ENCODE measurements around the gene DUSP7. TPM values are rescaled to one million over a fixed set of nuclear protein-coding genes. Genes with fewer than 3 reads are reported as not detected.

DUSP7 gene
- total RNA-seq, 1 donor from 2014 or later: 19.4 TPM

GRCh38 chr3:52089691-52090090, 33.3 kb upstream of the DUSP7 start:
- TF ChIP-seq CTCF (IDR thresholded peaks at IDR 0.05): no peak
- peaks cover 63% of the 10 kb centered on the region for H3K4me1 Mint-ChIP-seq (ENCODE audit: unreplicated experiment)
- H3K27ac Mint-ChIP-seq (ENCODE audit: unreplicated experiment): peak overlapping the region; percentile 91
- no peak overlapping the region for H3K4me3 Mint-ChIP-seq (ENCODE audit: unreplicated experiment)
- no peaks in the 10 kb centered on the region for H3K9me3 Mint-ChIP-seq (ENCODE audit: unreplicated experiment)
- H3K36me3 Mint-ChIP-seq (ENCODE audit: unreplicated experiment): no peaks in the 10 kb centered on the region
- no peaks in the 10 kb centered on the region for H3K27me3 Mint-ChIP-seq (ENCODE audit: unreplicated experiment)
- no peak for DNase-seq (ENCODE audit: extremely low spot score, unreplicated experiment)

DNA sequence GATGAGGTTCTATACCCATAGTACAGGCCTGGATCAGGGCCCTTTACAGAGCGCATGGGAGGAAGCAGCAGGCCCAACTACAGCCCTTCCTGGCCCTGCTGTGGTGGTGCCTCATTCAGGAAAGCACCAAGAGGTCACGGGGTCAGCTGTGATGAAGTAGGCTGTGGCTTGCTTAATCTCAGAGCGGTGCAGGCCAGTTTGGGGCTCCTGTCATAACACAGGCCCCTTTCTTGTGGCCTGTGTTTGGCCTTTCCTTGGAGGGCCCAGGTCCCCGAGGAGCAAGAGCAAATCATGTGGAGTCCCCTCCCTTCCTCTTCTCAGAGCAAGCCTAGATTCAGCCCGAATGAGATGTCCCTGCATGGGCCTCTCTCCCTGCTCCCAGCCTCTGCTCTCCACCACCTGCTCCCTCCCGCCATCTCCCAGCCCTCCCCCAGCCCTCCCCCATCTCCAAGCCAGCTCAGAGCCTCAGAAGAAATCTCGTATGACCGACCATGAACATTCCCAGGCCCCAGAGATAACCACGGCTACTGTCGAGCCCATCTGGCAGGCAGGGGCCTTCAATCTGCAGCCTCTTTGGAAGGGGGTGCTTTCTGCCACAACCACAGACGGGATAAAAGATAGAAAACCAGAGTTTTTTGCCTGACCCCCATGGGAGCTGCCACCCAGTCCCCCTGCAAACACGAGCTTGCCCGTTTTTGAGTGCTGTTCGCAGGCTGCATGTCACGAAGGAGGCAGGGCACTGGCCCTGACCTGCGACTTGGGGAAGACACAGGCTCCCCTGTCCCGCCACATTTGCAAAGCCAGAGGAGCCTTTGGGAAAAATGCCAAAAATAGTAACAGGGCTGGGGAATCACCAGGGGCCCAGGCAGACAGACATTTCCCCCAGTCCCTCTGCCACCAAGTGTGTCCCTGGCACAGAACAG, 32.3 kb upstream of the DUSP7 start:
- TF ChIP-seq CTCF (IDR thresholded peaks at IDR 0.05): no peak
- peaks cover 56% of the 10 kb centered on the region for H3K4me1 Mint-ChIP-seq (ENCODE audit: unreplicated experiment)
- peak overlapping the region; percentile 91 for H3K27ac Mint-ChIP-seq (ENCODE audit: unreplicated experiment)
- H3K4me3 Mint-ChIP-seq (ENCODE audit: unreplicated experiment): no peak overlapping the region
- H3K36me3 Mint-ChIP-seq (ENCODE audit: unreplicated experiment): no peaks in the 10 kb centered on the region
- no peaks in the 10 kb centered on the region for H3K9me3 Mint-ChIP-seq (ENCODE audit: unreplicated experiment)
- H3K27me3 Mint-ChIP-seq (ENCODE audit: unreplicated experiment): no peaks in the 10 kb centered on the region
- no peak for DNase-seq (ENCODE audit: extremely low spot score, unreplicated experiment)

DNA sequence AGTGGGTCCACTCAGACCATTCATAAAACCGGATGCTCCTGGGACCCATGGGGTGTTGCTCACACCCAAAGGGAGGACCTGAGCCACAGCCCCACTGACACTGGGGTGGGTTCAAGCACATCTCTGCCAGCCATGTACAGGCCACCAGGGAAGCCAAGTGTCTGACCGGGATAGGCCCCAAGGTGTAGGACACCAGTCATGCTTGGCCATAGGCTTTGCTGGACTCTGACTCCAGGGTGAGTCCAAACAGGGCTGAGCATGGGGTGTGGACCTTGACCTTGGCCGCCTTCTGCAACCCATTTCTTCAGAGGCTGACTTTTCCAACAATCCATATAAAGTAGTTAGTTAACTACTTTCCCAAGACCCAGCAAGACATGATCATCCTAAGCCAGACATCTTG, 31.4 kb upstream of the DUSP7 start:
- Mint-ChIP-seq H3K4me1 (ENCODE audit: unreplicated experiment) (peaks cover 46% of the 10 kb centered on the region), H3K27ac (ENCODE audit: unreplicated experiment) (peak overlapping the region; percentile 48), H3K9me3 (ENCODE audit: unreplicated experiment) (no peaks in the 10 kb centered on the region), H3K27me3 (ENCODE audit: unreplicated experiment) (no peaks in the 10 kb centered on the region), H3K4me3 (ENCODE audit: unreplicated experiment) (no peak overlapping the region), H3K36me3 (ENCODE audit: unreplicated experiment) (no peaks in the 10 kb centered on the region)
- DNase-seq (ENCODE audit: extremely low spot score, unreplicated experiment): no peak
- no peak for TF ChIP-seq CTCF (IDR thresholded peaks at IDR 0.05)

DNA sequence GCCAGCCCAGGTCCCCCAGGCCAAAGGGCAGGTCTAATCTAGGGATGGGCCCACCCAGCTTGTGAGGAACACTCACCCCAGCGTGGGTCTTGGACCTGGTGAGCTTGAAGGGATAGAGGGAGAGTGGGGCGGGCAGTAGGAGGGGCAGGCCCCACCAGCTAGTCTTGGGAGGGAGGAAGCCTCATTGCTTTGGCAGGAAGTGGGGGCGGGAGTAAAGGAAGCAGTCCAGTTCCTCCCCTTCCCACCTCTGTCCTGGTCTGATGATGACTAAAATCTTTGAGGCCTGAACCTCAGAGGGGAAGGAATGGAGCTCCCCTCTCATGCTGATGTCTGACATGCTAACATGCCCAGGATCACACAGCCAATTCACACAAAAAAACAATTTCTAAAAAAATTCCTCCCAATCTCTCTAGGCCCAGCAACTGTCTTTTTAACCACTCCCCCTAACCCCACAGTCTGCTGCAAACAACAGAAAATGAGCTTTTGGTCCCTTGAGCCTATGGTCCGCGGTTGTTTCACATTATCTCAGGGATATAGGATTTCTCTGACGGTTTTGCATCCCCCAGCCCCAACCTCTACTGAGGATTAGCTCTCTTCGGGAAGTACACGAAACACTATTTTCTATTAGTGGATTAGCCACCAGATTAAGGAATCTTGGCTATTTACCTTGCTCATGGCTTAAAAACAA, 30.7 kb upstream of the DUSP7 start:
- Mint-ChIP-seq H3K36me3 (ENCODE audit: unreplicated experiment) (no peaks in the 10 kb centered on the region), H3K27me3 (ENCODE audit: unreplicated experiment) (no peaks in the 10 kb centered on the region), H3K27ac (ENCODE audit: unreplicated experiment) (peak overlapping the region; percentile 48), H3K9me3 (ENCODE audit: unreplicated experiment) (no peaks in the 10 kb centered on the region), H3K4me3 (ENCODE audit: unreplicated experiment) (no peak overlapping the region), H3K4me1 (ENCODE audit: unreplicated experiment) (peaks cover 43% of the 10 kb centered on the region)
- no peak for DNase-seq (ENCODE audit: extremely low spot score, unreplicated experiment)
- no peak for TF ChIP-seq CTCF (IDR thresholded peaks at IDR 0.05)

GRCh38 chr3:52086461-52086860, 30.1 kb upstream of the DUSP7 start:
- peaks cover 37% of the 10 kb centered on the region for H3K4me1 Mint-ChIP-seq (ENCODE audit: unreplicated experiment)
- no peak for DNase-seq (ENCODE audit: extremely low spot score, unreplicated experiment)
- TF ChIP-seq CTCF (IDR thresholded peaks at IDR 0.05): no peak
- no peak overlapping the region for H3K4me3 Mint-ChIP-seq (ENCODE audit: unreplicated experiment)
- no peaks in the 10 kb centered on the region for H3K36me3 Mint-ChIP-seq (ENCODE audit: unreplicated experiment)
- no peak overlapping the region for H3K27ac Mint-ChIP-seq (ENCODE audit: unreplicated experiment)
- no peaks in the 10 kb centered on the region for H3K27me3 Mint-ChIP-seq (ENCODE audit: unreplicated experiment)
- H3K9me3 Mint-ChIP-seq (ENCODE audit: unreplicated experiment): no peaks in the 10 kb centered on the region
